ENCODE data around the gene SHH.

SHH gene

GRCh38 chr7:155792999-155793560, 19.2 kb downstream of the SHH start:
- Histone ChIP-seq H3K36me3 (ENCODE audit: control insufficient read depth, insufficient read depth, low read length) (no peaks in the 10 kb centered on the region), H3K9me3 (ENCODE audit: control insufficient read depth, insufficient read depth, low read length) (no peaks in the 10 kb centered on the region), H3K4me3 (ENCODE audit: low read depth, low read length) (no peak overlapping the region), H3K27me3 (ENCODE audit: control insufficient read depth, insufficient read depth, low read length) (peaks cover 14% of the 10 kb centered on the region), H3K9ac (ENCODE audit: low read depth, low read length) (no peak overlapping the region), H3K4me1 (ENCODE audit: control insufficient read depth, insufficient read depth, low read length) (no peaks in the 10 kb centered on the region)

- H3K27me3 ChIP-seq (ENCODE audit: control insufficient read depth, insufficient read depth, low read length), result peaks cover 8% of the 10 kb centered on the region
- H3K9ac ChIP-seq (ENCODE audit: low read depth, low read length), result no peak overlapping the region
- H3K36me3 ChIP-seq (ENCODE audit: control insufficient read depth, insufficient read depth, low read length), result no peaks in the 10 kb centered on the region
- H3K4me1 ChIP-seq (ENCODE audit: control insufficient read depth, insufficient read depth, low read length), result no peaks in the 10 kb centered on the region
- H3K9me3 ChIP-seq (ENCODE audit: control insufficient read depth, insufficient read depth, low read length), result no peaks in the 10 kb centered on the region
- H3K4me3 ChIP-seq (ENCODE audit: low read depth, low read length), result no peak overlapping the region
Measured at GRCh38 chr7:155792315-155792960, 19.8 kb downstream of the SHH start.

DNA sequence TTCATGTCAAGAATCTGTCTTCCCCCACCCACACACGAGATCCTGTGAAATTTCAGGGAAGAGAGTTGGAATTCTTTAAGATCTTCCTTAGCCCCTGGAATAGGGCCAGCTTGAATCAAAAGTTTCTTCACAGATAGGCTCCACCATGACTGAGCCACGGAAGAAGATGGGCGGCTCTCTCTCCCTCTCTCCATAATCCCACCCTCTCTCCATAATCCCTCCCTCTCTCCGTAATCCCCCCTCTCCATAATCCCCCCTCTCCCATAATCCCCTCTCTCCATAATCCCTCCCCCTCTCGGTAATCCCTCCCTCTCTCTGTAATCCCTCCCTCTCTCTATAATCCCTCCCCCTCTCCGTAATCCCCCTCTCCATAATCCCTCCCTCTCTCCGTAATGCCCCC, 20.4 kb downstream of the SHH start:
- no peaks in the 10 kb centered on the region for H3K36me3 ChIP-seq (ENCODE audit: control insufficient read depth, insufficient read depth, low read length)
- H3K9me3 ChIP-seq (ENCODE audit: control insufficient read depth, insufficient read depth, low read length), result no peaks in the 10 kb centered on the region
- H3K9ac ChIP-seq (ENCODE audit: low read depth, low read length), result no peak overlapping the region
- H3K4me1 ChIP-seq (ENCODE audit: control insufficient read depth, insufficient read depth, low read length), result no peaks in the 10 kb centered on the region
- no peak overlapping the region for H3K4me3 ChIP-seq (ENCODE audit: low read depth, low read length)
- H3K27me3 ChIP-seq (ENCODE audit: control insufficient read depth, insufficient read depth, low read length), result peaks cover 7% of the 10 kb centered on the region

DNA sequence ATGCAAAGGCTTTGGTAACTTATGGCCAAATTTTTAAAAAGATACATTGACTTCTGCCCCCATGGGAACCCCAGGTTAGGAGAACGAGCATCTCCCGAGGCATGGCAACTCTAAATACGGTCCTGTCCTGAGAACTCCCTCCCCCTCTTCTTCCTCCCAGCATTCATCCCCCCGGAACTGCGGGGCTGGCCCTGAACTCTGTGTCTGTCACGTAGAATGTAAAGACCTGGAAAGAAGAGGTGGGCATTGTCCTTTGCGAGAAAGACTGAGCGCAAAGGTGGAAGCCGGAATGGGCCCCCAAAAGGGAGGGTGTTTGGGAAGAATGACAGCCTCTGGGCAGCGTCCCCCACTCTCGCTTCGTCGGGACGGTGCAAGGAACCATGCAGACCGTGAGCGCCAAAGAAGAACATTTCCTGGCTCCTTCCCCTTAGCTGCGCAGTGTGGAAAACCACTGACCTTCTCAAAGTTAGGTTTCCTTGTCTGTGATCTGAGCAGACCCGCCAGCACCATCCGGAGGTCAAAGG, 21.0 kb downstream of the SHH start:
- no peaks in the 10 kb centered on the region for H3K36me3 ChIP-seq (ENCODE audit: control insufficient read depth, insufficient read depth, low read length)
- no peak overlapping the region for H3K9ac ChIP-seq (ENCODE audit: low read depth, low read length)

DNA sequence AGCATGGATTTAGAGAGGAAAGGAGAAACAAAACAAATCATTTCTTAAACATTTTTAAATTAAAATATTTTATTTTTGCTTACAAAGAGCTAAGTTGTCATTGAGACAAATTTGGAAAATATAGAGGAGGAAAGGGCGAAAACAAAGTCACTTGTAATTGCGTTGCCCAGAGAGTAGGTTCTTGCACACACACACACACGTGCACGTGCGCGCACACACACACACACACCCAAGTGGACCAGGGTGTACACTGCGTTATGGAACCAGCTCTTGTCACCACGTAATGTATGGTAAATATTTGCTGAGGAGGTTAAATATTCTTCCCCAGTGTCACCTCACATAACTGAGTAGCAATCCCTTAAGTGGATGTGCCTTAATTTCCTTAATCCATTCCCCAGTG, 21.6 kb downstream of the SHH start:
- Histone ChIP-seq H3K27me3 (ENCODE audit: control insufficient read depth, insufficient read depth, low read length) (peaks cover 8% of the 10 kb centered on the region), H3K36me3 (ENCODE audit: control insufficient read depth, insufficient read depth, low read length) (no peaks in the 10 kb centered on the region), H3K4me1 (ENCODE audit: control insufficient read depth, insufficient read depth, low read length) (no peaks in the 10 kb centered on the region), H3K9ac (ENCODE audit: low read depth, low read length) (no peak overlapping the region), H3K9me3 (ENCODE audit: control insufficient read depth, insufficient read depth, low read length) (no peaks in the 10 kb centered on the region), H3K4me3 (ENCODE audit: low read depth, low read length) (no peak overlapping the region)

More for the DNA sequence above, 21.0 kb downstream of the SHH start:
- Histone ChIP-seq H3K4me1 (ENCODE audit: control insufficient read depth, insufficient read depth, low read length) (no peaks in the 10 kb centered on the region), H3K9me3 (ENCODE audit: control insufficient read depth, insufficient read depth, low read length) (no peaks in the 10 kb centered on the region), H3K4me3 (ENCODE audit: low read depth, low read length) (no peak overlapping the region), H3K27me3 (ENCODE audit: control insufficient read depth, insufficient read depth, low read length) (peaks cover 8% of the 10 kb centered on the region)

DNA sequence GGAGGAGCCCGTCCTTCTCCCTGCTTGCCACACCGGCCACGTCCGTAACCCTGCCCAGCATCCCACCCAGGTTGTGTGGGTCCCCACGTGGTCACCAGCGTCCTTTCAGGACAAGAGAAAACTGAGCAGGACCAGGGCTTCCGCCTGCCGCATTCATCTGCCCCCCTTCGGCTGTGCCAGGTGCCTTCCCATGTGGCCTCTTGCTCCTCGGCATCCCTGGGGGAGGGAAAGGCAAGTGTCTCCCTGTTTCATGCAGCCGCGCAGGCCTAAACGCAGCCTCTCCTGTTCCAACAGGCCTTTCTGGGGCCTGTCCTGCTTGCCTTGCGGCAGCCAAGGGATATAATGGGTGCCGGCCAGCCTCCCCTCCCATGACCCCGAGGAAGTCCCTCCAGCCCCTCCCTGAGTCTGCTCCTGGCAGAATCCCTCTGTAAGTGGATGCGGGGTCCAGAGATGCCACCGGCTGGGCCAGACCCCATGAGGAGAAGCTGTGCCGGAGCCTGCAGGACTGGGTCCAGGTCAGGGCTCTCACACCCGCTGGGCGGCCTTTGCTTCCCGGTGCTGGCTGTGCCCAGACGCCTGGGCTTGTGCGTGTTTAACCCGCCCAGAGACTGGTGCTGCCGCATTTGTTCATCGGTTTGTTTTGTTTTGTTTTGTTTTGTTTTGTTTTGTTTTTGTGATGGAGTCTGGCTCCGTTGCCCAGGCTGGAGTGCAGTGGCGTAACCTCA, 23.1 kb downstream of the SHH start:
- Histone ChIP-seq H3K9me3 (ENCODE audit: control insufficient read depth, insufficient read depth, low read length) (no peaks in the 10 kb centered on the region), H3K36me3 (ENCODE audit: control insufficient read depth, insufficient read depth, low read length) (no peaks in the 10 kb centered on the region), H3K27me3 (ENCODE audit: control insufficient read depth, insufficient read depth, low read length) (peaks cover 10% of the 10 kb centered on the region), H3K4me3 (ENCODE audit: low read depth, low read length) (no peak overlapping the region), H3K9ac (ENCODE audit: low read depth, low read length) (no peak overlapping the region), H3K4me1 (ENCODE audit: control insufficient read depth, insufficient read depth, low read length) (no peaks in the 10 kb centered on the region)

GRCh38 chr7:155788616-155789000, 23.7 kb downstream of the SHH start:
- Histone ChIP-seq H3K4me1 (ENCODE audit: control insufficient read depth, insufficient read depth, low read length) (no peaks in the 10 kb centered on the region), H3K27me3 (ENCODE audit: control insufficient read depth, insufficient read depth, low read length) (peaks cover 10% of the 10 kb centered on the region), H3K4me3 (ENCODE audit: low read depth, low read length) (no peak overlapping the region), H3K9ac (ENCODE audit: low read depth, low read length) (no peak overlapping the region), H3K36me3 (ENCODE audit: control insufficient read depth, insufficient read depth, low read length) (no peaks in the 10 kb centered on the region), H3K9me3 (ENCODE audit: control insufficient read depth, insufficient read depth, low read length) (no peaks in the 10 kb centered on the region)

DNA sequence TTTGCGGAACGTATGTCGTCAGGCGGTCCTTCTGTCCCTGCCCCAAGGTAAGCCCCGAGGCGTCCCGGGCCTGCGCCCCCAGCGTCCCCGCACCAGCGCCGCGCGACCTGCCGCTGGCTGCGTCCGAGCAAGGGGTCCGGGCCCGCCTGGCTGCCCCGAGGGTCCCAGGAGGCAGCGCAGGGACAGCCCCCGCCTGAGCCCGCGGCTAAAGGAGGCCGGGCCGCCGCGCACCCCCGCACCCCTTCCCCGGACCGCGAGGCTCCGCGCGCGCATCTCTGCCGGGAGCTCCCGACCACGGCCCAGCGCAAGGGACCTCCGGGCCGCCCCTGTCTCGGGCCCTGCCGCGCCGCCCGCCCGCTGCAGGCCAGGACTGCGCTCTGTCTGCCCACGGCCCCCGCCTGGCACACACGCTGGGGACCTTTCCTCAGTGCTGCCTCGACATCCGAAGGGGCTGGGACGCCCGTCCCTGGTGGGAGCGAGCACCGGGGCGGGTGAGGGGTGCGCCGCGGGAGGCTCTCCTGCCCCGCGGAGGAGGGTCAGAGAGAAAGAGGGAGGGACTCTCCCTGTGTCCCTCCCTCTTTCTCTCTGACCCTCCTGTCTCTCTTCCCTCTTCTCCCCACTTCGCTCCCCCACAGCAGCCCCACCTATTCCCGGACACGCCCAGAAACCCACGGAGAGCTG, 25.0 kb downstream of the SHH start:
- H3K9me3 ChIP-seq (ENCODE audit: control insufficient read depth, insufficient read depth, low read length), result no peaks in the 10 kb centered on the region
- H3K9ac ChIP-seq (ENCODE audit: low read depth, low read length), result no peak overlapping the region
- H3K4me1 ChIP-seq (ENCODE audit: control insufficient read depth, insufficient read depth, low read length), result no peaks in the 10 kb centered on the region
- H3K27me3 ChIP-seq (ENCODE audit: control insufficient read depth, insufficient read depth, low read length), result peaks cover 10% of the 10 kb centered on the region
- H3K36me3 ChIP-seq (ENCODE audit: control insufficient read depth, insufficient read depth, low read length), result no peaks in the 10 kb centered on the region
- peak overlapping the region; percentile 43 for H3K4me3 ChIP-seq (ENCODE audit: low read depth, low read length)

- H3K4me3 ChIP-seq (ENCODE audit: low read depth, low read length), result no peak overlapping the region
- peaks cover 10% of the 10 kb centered on the region for H3K27me3 ChIP-seq (ENCODE audit: control insufficient read depth, insufficient read depth, low read length)
- H3K36me3 ChIP-seq (ENCODE audit: control insufficient read depth, insufficient read depth, low read length), result no peaks in the 10 kb centered on the region
- no peaks in the 10 kb centered on the region for H3K4me1 ChIP-seq (ENCODE audit: control insufficient read depth, insufficient read depth, low read length)
- no peak overlapping the region for H3K9ac ChIP-seq (ENCODE audit: low read depth, low read length)
- H3K9me3 ChIP-seq (ENCODE audit: control insufficient read depth, insufficient read depth, low read length), result no peaks in the 10 kb centered on the region
Measured at GRCh38 chr7:155786491-155786890, 25.8 kb downstream of the SHH start.

DNA sequence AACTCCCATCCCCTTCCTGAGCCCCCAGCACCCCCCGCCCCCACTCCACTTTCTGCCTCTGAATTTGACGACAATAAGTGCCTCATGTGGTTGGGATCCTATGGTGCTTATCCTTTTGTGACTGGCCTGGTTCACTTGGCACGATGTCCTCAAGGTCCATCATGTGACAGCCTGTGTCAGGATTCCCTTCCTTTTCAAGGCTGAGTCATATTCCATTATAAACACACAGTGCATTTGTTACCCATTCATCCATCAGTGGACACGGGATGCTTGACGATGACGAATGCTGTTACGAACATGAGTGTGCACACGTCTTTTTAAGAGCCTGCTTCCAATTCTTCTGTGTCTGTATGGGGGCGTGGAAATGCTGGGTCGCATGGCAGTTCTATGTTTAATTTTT, 26.7 kb downstream of the SHH start:
- Histone ChIP-seq H3K4me1 (ENCODE audit: control insufficient read depth, insufficient read depth, low read length) (peaks cover 2% of the 10 kb centered on the region), H3K4me3 (ENCODE audit: low read depth, low read length) (no peak overlapping the region), H3K36me3 (ENCODE audit: control insufficient read depth, insufficient read depth, low read length) (peaks cover under 1% of the 10 kb centered on the region), H3K27me3 (ENCODE audit: control insufficient read depth, insufficient read depth, low read length) (peaks cover 10% of the 10 kb centered on the region), H3K9me3 (ENCODE audit: control insufficient read depth, insufficient read depth, low read length) (no peaks in the 10 kb centered on the region), H3K9ac (ENCODE audit: low read depth, low read length) (no peak overlapping the region)

- Histone ChIP-seq H3K27me3 (ENCODE audit: control insufficient read depth, insufficient read depth, low read length) (peaks cover 10% of the 10 kb centered on the region), H3K4me3 (ENCODE audit: low read depth, low read length) (no peak overlapping the region), H3K36me3 (ENCODE audit: control insufficient read depth, insufficient read depth, low read length) (peaks cover 3% of the 10 kb centered on the region), H3K4me1 (ENCODE audit: control insufficient read depth, insufficient read depth, low read length) (peaks cover 2% of the 10 kb centered on the region), H3K9ac (ENCODE audit: low read depth, low read length) (no peak overlapping the region), H3K9me3 (ENCODE audit: control insufficient read depth, insufficient read depth, low read length) (no peaks in the 10 kb centered on the region)
Measured at GRCh38 chr7:155782466-155782865, 29.8 kb downstream of the SHH start.

Data from iPS-15b (cell line).